H1 (cell line): ENCODE data around the gene DCBLD2. TPM values are rescaled to one million over a fixed set of nuclear protein-coding genes. Genes with fewer than 3 reads are reported as not detected.

Experiments
- BACH1 ChIP-seq: IDR thresholded peaks from 2 replicates; pipeline ENCODE4 v1.6.1; 2012; ENCODE audit warnings: low read length, improper control_type of control experiment
- NANOG ChIP-seq: IDR thresholded peaks from 2 replicates; pipeline ENCODE4 v1.6.1; 2011; ENCODE audit warnings: low read length, low read depth, mild to moderate bottlenecking, inconsistent platforms; ENCODE audit not compliant: insufficient read depth, poor library complexity, severe bottlenecking
- RNF2 ChIP-seq: fragments of 200-900, 300-1000 bp; sonication (generic); IDR thresholded peaks from 2 replicates; pipeline ENCODE4 v1.7.1; 2016; ENCODE audit warnings: borderline replicate concordance, low read depth, mild to moderate bottlenecking, antibody characterized with exemption, low read length; ENCODE audit not compliant: poor library complexity, severe bottlenecking; ENCODE audit errors: missing control alignments
- SP1 ChIP-seq: IDR thresholded peaks from 2 replicates; pipeline ENCODE4 v1.6.1; 2011; ENCODE audit warnings: low read depth, low read length
- polyA plus RNA-seq, 7 experiments: library from polyadenylated mRNA; depleted of rRNA in 3 of 7; stranded (reverse) in 5 of 7; unstranded in 2 of 7; fragments of >200 nt in 5 of 7; fragments of 200-250 nt in 2 of 7; gene quantifications; 1 replicate in 5 of 7; 2 replicates in 1 of 7; 4 replicates in 1 of 7; pipeline versions ENCODE4 v1.2.1 to v1.2.3, GENCODE V29; 2011 to 2013; ENCODE audit warnings: missing spikeins in 2 of 7, mixed read lengths in 2 of 7
- total RNA-seq: library from RNA; stranded (reverse); fragmentation: NEBNext Ultra II Directional; extraction: Animal tissue kit (Norgen Biotek cat#: 25700); gene quantifications from 2 replicates; pipeline ENCODE4 v1.2.1, GENCODE V29; 2021

Gene DCBLD2
- total and polyA plus RNA-seq, 2 of the 8 experiments (the other 6 are each of a cell fraction or from before 2014, with no cell fraction given) = 19.6 to 63.8 TPM

DNA sequence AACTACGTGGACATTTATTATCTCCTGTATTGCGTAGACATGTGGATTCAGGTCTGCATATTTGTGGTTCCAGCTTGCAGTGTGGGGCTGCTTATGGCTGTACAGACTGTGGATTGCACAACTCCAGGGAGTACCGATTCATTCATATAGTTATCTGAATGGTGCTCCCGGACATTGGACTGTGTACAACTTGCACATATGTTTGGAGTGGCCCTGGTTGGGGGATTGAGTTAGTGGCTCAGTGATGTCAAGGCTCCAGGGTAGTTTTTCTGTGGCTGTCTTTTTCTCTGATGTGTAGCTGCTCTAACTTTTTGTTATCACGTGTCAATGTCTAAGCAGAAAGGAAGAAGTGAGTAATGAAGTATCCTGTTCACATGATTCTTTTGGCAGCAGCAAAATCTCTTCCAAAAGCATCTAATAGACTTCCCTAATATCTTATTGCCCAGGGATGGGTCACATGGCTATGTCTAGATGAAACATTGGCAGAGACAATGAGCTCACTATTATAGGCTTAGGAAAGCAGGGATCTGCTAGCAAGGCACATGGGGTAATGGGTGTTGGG, 122.6 kb downstream of the DCBLD2 start (continued):
- TF ChIP-seq BACH1 (no peak), RNF2 (no peak), SP1 (no peak), NANOG (no peak)
